Coronary artery (tissue), 2 donors: ENCODE results near the gene WFDC12.
A peak's percentile ranks its signal among the peaks of the same experiment; 100 is the strongest.

Experiments used
- DNase-seq: peaks from one replicate; pipeline ENCODE4 v3.0.0-alpha.2; 2017; ENCODE audit warnings: low spot score
- H3K27ac ChIP-seq, 2 donors: fragments of 200-600 bp; sonication (generic); one replicate each; pipeline ENCODE4 v1.5.1; 2016 to 2019
- H3K4me3 ChIP-seq: fragments of 200-600 bp; sonication (generic); 2 replicates; pipeline ENCODE4 v1.5.1; 2016; ENCODE audit warnings: mild to moderate bottlenecking, moderate library complexity
- TF ChIP-seq, protein P1 (sequence below): fragments of 200-600 bp; sonication (generic); IDR thresholded peaks from one replicate; pipeline ENCODE4 v1.5.1; 2019; ENCODE audit warnings: antibody characterized with exemption

WFDC12 gene

DNA sequence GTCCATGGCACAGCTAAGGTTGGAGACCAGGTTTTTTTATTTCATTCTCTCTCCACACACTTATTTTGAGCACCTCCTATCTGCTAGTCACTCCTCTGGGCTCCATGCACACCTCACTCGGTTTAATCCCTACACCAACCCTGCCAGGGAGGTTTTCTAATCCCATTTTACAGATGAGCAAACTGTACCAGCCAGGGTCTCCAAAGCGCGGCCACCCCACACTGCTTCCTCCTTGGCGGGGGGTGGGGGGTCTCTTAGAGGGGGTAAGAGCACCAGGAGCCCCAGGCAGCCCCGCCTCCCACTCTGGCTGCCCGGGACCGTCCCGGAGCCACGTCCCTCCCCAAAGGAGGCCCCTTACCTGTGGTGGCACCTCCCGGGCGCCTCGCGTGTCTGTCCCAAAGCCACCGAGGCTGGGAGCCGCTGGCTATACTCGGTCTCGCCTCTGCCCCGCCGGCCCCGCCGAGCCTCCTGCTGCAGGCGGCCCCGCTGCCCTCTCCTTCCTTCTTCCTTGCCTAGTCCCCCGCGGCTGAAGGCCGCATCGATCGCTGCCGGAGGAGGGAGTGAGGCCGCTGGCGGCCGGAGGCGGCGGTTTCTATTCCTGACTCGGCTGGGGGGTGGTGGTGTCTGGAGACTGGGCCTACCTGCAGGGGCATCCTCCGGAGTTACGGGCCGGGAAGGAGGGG is 23.6 kb downstream of the WFDC12 start, which contains the start of gene KCNS1:
KCNS1 (minus strand) TSS at position 565 of the 683 bp plus-strand sequence. CDS start 1,891 bp downstream, outside the sequence.
- Histone ChIP-seq H3K27ac (no peak within 1 kb of the TSS), H3K4me3 (peak within 1 kb of the TSS; percentile 47)
- DNase-seq = no peak
- TF ChIP-seq, protein P1, sequence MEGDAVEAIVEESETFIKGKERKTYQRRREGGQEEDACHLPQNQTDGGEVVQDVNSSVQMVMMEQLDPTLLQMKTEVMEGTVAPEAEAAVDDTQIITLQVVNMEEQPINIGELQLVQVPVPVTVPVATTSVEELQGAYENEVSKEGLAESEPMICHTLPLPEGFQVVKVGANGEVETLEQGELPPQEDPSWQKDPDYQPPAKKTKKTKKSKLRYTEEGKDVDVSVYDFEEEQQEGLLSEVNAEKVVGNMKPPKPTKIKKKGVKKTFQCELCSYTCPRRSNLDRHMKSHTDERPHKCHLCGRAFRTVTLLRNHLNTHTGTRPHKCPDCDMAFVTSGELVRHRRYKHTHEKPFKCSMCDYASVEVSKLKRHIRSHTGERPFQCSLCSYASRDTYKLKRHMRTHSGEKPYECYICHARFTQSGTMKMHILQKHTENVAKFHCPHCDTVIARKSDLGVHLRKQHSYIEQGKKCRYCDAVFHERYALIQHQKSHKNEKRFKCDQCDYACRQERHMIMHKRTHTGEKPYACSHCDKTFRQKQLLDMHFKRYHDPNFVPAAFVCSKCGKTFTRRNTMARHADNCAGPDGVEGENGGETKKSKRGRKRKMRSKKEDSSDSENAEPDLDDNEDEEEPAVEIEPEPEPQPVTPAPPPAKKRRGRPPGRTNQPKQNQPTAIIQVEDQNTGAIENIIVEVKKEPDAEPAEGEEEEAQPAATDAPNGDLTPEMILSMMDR = no peak

DNA sequence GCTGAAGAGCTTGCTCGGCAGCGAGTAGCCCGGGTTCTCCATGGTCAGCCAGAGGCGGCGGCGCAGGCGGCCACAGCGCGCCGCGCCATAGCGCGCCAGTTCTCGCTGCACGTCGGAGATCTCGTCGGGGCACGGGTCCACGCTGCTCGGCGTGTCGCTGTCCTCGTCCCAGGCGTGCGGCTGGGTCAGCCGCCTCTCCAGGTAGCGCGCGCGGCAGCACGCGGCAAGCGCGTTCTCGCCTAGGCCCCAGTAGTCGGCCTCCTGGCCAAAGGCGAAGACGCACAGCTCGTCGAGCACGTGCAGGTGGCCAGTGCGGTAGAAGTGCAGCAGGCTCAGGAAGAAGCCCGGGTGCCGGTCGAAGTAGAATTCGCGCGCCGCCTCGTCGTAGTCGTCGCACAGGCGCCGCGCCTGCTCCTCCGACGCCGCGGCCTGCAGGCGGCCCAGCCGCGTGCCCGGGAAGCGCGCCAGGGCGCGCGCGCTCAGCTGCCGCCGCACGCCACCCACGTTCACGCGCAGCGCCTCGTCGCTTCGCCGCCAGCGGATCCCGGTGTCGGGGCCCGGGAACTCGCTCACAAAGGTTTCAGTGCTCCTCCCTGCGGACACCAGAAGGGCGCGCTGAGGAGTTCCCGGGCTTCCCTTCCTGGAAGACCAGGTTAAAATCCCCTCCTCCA is 26.0 kb downstream of the WFDC12 start:
- H3K27ac ChIP-seq = no peak overlapping the region
- peak overlapping the region; percentile 43 for H3K4me3 ChIP-seq
- DNase-seq = no peak
- TF ChIP-seq, protein P1 = no peak

DNA sequence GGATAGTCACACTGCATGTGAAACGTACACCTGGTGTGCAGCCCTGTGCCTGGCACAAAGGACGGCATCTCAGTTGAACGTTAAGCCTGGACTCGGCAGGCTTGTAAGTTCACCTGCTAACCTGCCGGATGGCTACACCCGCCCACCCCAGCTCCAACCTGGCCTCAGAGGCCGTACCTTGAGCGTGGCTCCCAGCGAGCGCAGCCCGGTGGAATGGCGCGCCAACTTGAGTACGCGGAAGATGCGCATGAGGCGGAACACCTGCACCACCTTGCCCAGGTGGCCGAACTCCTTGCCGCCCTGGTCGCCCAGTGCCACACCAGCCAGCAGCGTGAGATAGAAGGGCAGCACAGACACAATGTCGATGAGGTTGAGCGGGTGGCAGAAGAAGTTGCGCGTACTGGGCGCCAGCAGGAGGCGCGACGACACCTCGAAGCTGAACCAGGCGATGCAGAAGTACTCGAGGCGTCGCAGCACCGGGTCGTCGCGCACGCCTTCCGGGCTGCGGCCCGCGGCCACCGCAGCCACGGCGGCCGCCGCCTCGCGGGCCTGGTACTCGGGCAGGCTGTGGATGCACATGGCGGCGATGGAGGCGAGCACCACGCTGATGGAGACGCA is 26.7 kb downstream of the WFDC12 start:
- H3K27ac ChIP-seq = no peak overlapping the region
- peak overlapping the region; percentile 43 for H3K4me3 ChIP-seq
- no peak for DNase-seq
- TF ChIP-seq, protein P1 = no peak

DNA sequence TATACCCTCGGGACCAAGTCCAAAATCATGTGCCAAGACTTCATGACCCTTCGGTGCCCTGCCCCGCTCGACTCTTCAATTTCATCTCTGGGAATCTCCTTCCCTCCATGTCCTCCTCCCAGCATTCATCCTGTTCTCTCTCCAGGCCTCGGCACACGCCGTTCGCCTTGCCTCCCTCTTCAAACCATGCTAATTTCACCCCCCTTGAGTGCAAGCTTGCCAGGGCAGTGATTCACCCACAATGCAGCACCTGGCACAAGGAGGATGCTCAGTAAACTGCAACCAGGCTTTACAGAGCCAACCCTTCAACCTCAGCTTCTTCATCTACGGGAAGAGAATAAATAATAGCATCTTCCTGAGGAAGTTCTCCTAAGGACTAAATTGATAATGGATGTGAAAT is 27.5 kb downstream of the WFDC12 start:
- TF ChIP-seq, protein P1 = no peak
- no peak for DNase-seq
- Histone ChIP-seq H3K27ac (no peak overlapping the region), H3K4me3 (no peak overlapping the region)

DNA sequence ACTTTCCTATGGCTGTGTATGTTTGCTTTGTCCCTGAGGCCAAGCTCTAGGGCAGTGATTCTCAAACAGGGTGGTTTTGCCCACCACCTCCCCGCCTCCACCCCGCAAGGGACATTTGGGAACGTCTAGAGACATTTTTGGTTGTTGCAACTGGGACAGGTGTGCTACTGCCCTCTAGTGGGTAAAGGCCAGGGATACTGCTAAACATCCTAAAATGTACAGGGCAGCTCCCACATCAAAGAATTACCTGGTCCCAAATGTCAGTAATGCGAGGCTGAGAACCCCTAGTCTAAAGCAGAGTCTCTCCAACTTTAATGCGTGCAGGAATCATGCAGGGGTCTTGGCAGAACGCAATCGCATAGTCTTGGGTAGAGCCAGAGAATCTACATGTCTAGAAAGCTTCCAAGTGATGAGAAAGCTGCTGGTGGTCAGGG is 28.4 kb downstream of the WFDC12 start:
- H3K4me3 ChIP-seq = no peak overlapping the region
- TF ChIP-seq, protein P1 = peak; percentile 45
- no peak for DNase-seq
- no peak overlapping the region for H3K27ac ChIP-seq

DNA sequence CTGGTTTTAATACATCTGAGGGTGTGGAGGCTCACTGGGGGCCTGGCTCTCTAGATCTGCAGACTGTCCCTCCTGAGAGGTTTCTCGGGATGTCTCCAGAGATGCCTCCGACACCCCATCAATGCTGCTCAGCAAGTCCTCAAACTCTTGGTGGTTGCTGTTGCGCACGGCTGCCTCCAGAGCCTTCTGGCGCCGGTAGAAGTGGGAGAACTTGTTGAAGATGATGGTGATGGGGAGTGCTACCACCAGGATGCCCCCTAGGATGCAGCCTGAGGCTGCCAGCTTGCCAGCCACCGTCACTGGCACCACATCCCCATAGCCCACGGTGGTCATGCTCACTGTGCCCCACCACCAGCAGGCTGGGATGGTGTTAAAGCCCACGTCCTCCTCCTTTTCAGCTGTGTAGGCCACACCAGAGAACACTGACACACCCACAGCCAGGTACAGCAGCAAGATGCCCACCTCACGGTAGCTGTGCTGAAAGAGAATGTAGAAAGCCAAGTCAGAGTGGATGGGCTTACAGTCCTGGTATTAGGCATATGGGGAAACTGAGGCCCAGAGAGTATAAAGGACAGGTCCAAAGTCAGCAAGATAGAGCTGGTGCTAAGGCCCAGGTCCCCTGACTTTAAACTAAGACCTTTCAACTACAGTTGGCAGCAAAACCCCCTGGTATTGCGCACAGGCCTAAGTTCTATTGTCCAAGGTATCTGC is 29.2 kb downstream of the WFDC12 start:
- no peak for DNase-seq
- Histone ChIP-seq H3K4me3 (no peak overlapping the region), H3K27ac (no peak overlapping the region)
- TF ChIP-seq, protein P1 = no peak
